ENCODE results near the gene DCDC2C.

DNA sequence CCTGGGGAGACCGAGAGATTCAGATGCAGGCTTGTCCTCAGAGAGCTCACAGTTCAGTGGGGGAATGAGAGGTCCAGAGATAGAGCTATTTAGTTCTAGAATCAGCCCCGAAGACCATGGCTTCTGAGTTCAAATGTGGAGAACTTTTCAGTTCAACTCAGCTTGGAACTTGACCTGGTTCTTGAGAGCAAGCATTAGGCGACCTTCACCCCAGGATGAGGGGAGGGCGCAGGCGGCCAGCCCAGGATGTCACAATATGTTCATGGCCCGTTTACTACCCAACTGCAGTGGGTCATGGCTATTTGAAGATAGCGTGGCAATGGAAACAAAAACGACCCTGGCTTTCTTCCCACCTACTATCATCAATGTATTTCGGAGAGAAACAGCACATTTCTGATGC lies 33.8 kb downstream of the DCDC2C start:
- TF ChIP-seq, protein P1, sequence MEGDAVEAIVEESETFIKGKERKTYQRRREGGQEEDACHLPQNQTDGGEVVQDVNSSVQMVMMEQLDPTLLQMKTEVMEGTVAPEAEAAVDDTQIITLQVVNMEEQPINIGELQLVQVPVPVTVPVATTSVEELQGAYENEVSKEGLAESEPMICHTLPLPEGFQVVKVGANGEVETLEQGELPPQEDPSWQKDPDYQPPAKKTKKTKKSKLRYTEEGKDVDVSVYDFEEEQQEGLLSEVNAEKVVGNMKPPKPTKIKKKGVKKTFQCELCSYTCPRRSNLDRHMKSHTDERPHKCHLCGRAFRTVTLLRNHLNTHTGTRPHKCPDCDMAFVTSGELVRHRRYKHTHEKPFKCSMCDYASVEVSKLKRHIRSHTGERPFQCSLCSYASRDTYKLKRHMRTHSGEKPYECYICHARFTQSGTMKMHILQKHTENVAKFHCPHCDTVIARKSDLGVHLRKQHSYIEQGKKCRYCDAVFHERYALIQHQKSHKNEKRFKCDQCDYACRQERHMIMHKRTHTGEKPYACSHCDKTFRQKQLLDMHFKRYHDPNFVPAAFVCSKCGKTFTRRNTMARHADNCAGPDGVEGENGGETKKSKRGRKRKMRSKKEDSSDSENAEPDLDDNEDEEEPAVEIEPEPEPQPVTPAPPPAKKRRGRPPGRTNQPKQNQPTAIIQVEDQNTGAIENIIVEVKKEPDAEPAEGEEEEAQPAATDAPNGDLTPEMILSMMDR (IDR thresholded peaks at IDR 0.05; ENCODE audit: borderline replicate concordance, extremely low read depth, low read length, poor library complexity, severe bottlenecking): no peak
- TF ChIP-seq EZH2 (IDR thresholded peaks at IDR 0.05; ENCODE audit: borderline replicate concordance, low read depth, low read length, severe bottlenecking): no peak
